Adrenal gland (tissue), 5 donors: Measurements from ENCODE around the gene OPCML.

ENCODE experiments used
- CTCF ChIP-seq, 6 experiments: fragments of 450-650 bp in 4 of 6; fragments of 200-600 bp in 2 of 6; sonication (generic) in 1 of 6; IDR thresholded peaks; 1 replicate in 5 of 6; 2 replicates in 1 of 6; pipeline versions ENCODE4 v1.5.1 to v1.8.0; 2016 to 2021; ENCODE audit warnings: antibody characterized with exemption in 6 of 6, mild to moderate bottlenecking in 2 of 6, moderate library complexity in 1 of 6
- POLR2A ChIP-seq, 2 donors: fragments of 450-650 bp; IDR thresholded peaks; one replicate each; pipeline ENCODE4 v1.6.1; 2017; ENCODE audit warnings: antibody characterized with exemption in 2 of 2, mild to moderate bottlenecking in 2 of 2, moderate library complexity in 1 of 2
- donor health status: DM: no; HTN: no; CAD: no.

GRCh38 chr11:132410383-132410782 is 1121.9 kb downstream of the OPCML start:
- TF ChIP-seq CTCF (IDR thresholded peaks at IDR 0.05) (no peak), POLR2A (IDR thresholded peaks at IDR 0.05) (no peak)
